B cell (primary cell): ENCODE data around the gene AUTS2. TPM values are rescaled to one million over a fixed set of nuclear protein-coding genes. Genes with fewer than 3 reads are reported as not detected.

ENCODE experiments used
- ATAC-seq: fragments of 200-7000 bp; cut with Tn5 transposase; one replicate; pipeline ENCODE4 v1.10.0; 2021; ENCODE audit warnings: low read depth, mild to moderate bottlenecking, moderate number of reproducible peaks, moderate library complexity
- CTCF ChIA-PET: fragments of 350-600 bp; sonication (Branson Sonifier 250); formaldehyde crosslinking; loops from one replicate; lab custom pipeline; 2021; ENCODE audit warnings: antibody characterized with exemption, inconsistent platforms; lab: Charles Lee
- POLR2A ChIA-PET: fragments of 350-600 bp; sonication (Branson Sonifier 250); formaldehyde crosslinking; loops from one replicate; lab custom pipeline; 2021; ENCODE audit warnings: antibody characterized with exemption; lab: Charles Lee
- DNase-seq: peaks from one replicate; pipeline ENCODE4 v3.0.0; 2013
- H2AFZ ChIP-seq: 2 replicates; pipeline ENCODE4 v1.6.1; 2012; ENCODE audit warnings: mild to moderate bottlenecking, low read depth, low read length; ENCODE audit not compliant: insufficient read depth, poor library complexity, severe bottlenecking
- H3K27ac ChIP-seq, 2 donors: 1 replicate in 1 of 2; 2 replicates in 1 of 2; pipeline ENCODE4 v1.5.1; 2012 to 2013; ENCODE audit warnings: low read length in 2 of 2, mild to moderate bottlenecking in 2 of 2, moderate library complexity in 1 of 2
- H3K27me3 ChIP-seq, 4 experiments: fragments of 200-600 bp in 1 of 4; sonication (generic) in 1 of 4; replicated peaks in 1 of 4; 1 replicate in 2 of 4; 2 replicates in 2 of 4; pipeline versions ENCODE4 v1.6.1 to v1.7.0; 2013 to 2016; ENCODE audit warnings: low read length in 3 of 4, mild to moderate bottlenecking in 2 of 4, mixed read lengths in 1 of 4, moderate library complexity in 1 of 4; ENCODE audit not compliant: insufficient read depth in 4 of 4, control insufficient read depth in 3 of 4; ENCODE audit errors: control extremely low read depth in 1 of 4
- H3K36me3 ChIP-seq, 2 experiments: replicated peaks in 1 of 2; 1 replicate in 1 of 2; 2 replicates in 1 of 2; pipeline versions ENCODE4 v1.6.1 to v1.7.1; 2013; ENCODE audit warnings: low read length in 1 of 2; ENCODE audit not compliant: insufficient read depth in 2 of 2, control insufficient read depth in 1 of 2; ENCODE audit errors: control extremely low read depth in 1 of 2, extremely low read depth in 1 of 2
- H3K4me1 ChIP-seq, 2 donors: fragments of 200-600 bp in 1 of 2; sonication (generic) in 1 of 2; 1 replicate in 1 of 2; 2 replicates in 1 of 2; pipeline versions ENCODE4 v1.5.1 to v1.6.1; 2013 to 2017; ENCODE audit warnings: low read length in 2 of 2; ENCODE audit not compliant: control insufficient read depth in 2 of 2, insufficient read depth in 2 of 2
- H3K4me2 ChIP-seq: replicated peaks from 2 replicates; pipeline ENCODE3; 2012; ENCODE audit warnings: mild to moderate bottlenecking, low read depth, low read length; ENCODE audit not compliant: poor library complexity, severe bottlenecking
- H3K4me3 ChIP-seq, 5 experiments: fragments of 200-600 bp in 1 of 5; sonication (generic) in 1 of 5; 1 replicate in 3 of 5; 2 replicates in 2 of 5; pipeline versions ENCODE4 v1.5.1 to v1.7.0; 2011 to 2016; ENCODE audit warnings: low read length in 4 of 5, mild to moderate bottlenecking in 4 of 5, low read depth in 2 of 5, control low read depth in 1 of 5, moderate library complexity in 1 of 5; ENCODE audit not compliant: insufficient read depth in 1 of 5; ENCODE audit errors: control extremely low read depth in 1 of 5, extremely low read depth in 1 of 5
- H3K79me2 ChIP-seq: fragments of 200-600 bp; sonication (generic); one replicate; pipeline ENCODE4 v1.6.0; 2016; ENCODE audit warnings: low read length; ENCODE audit not compliant: control insufficient read depth, insufficient read depth
- H3K9ac ChIP-seq: fragments of 200-600 bp; sonication (generic); 2 replicates; pipeline ENCODE4 v1.6.1; 2017; ENCODE audit warnings: mild to moderate bottlenecking, low read length, moderate library complexity
- H3K9me3 ChIP-seq, 3 donors: one replicate each; pipeline versions ENCODE4 v1.6.1 to v1.7.1; 2013; ENCODE audit warnings: low read length in 2 of 3; ENCODE audit not compliant: control insufficient read depth in 2 of 3, insufficient read depth in 1 of 3; ENCODE audit errors: control extremely low read depth in 1 of 3
- H4K20me1 ChIP-seq: 2 replicates; pipeline ENCODE4 v1.6.0; 2012; ENCODE audit warnings: mild to moderate bottlenecking, low read length; ENCODE audit not compliant: insufficient read depth, control insufficient read depth, poor library complexity, severe bottlenecking
- H3K27ac Mint-ChIP-seq: one replicate; pipeline ENCODE4 v1.8.0; 2021; ENCODE audit warnings: mixed read lengths
- H3K27me3 Mint-ChIP-seq: one replicate; pipeline ENCODE4 v1.8.0; 2021; ENCODE audit warnings: mixed read lengths
- H3K4me1 Mint-ChIP-seq: one replicate; pipeline ENCODE4 v1.8.0; 2021; ENCODE audit warnings: mixed read lengths
- H3K4me3 Mint-ChIP-seq: one replicate; pipeline ENCODE4 v1.8.0; 2021; ENCODE audit warnings: mixed read lengths
- H3K9me3 Mint-ChIP-seq: one replicate; pipeline ENCODE4 v1.8.0; 2022; ENCODE audit warnings: mixed read lengths; ENCODE audit not compliant: insufficient read depth
- CTCF ChIP-seq: fragments of 200-600 bp; IDR thresholded peaks from one replicate; pipeline ENCODE4 v1.8.0; 2022; ENCODE audit warnings: antibody characterized with exemption, mild to moderate bottlenecking
- EZH2 ChIP-seq: IDR thresholded peaks from 2 replicates; pipeline ENCODE4 v1.6.1; 2012; ENCODE audit warnings: borderline replicate concordance, low read depth, mild to moderate bottlenecking, moderate library complexity, low read length; ENCODE audit not compliant: insufficient read depth, poor library complexity, severe bottlenecking
- WGBS: methylation state at CpG from one replicate; pipeline ENCODE4 v1.1.5; 2013; ENCODE audit warnings: missing lambda C conversion rate; ENCODE audit not compliant: insufficient coverage; 5-methylcytosine and 5-hydroxymethylcytosine counted together
- intact Hi-C: fragments of 100-400 bp; cut with micrococcal nuclease; formaldehyde crosslinking; loops from one replicate; pipeline ENCODE4 v1.10.0; 2022
- polyA plus RNA-seq: library from polyadenylated mRNA; depleted of rRNA; stranded (reverse); fragments of >200 nt; gene quantifications from 2 replicates; pipeline ENCODE4 v1.2.3, GENCODE V29; 2012
- total RNA-seq, 2 donors: library from RNA; stranded (reverse); fragments of 120-200 nt in 1 of 2; gene quantifications; 1 replicate in 1 of 2; 2 replicates in 1 of 2; pipeline versions ENCODE4 v1.2.3 to v1.2.4, GENCODE V29; 2013 to 2022

Gene AUTS2
- total and polyA plus RNA-seq, 2 donors (not counting 1 experiment from before 2014, with no cell fraction given) = 22.3 to 35.0 TPM

DNA sequence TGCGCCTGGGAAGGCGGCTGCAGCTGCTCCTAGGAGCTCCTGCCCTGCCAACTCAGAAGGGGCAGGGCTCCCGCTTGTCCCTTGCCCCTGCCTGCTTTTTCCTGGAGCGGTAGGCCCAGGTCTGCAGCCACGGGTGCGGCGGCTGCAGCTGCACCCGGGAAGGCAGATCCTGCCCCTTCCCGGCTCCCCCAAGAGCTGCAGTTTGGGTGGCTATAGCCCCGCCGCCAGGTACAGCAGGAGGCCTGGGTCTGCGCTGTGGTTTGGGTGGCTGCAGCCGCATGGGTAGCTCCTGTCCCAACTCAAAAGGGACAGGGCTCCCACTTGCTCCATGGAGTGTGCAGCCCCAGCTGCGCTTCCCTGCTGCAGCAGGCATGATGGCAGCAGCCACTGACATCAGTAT lies 6.5 kb upstream of the AUTS2 start:
- CTCF ChIA-PET = no interaction called here
- intact Hi-C loops = loop anchor here (10.0 kb wide), 1 partner anchor 1103 kb away; no protein-coding TSS in a partner anchor
- Mint-ChIP-seq H3K27me3 (no peaks in the 10 kb centered on the region), H3K4me3 (no peak overlapping the region), H3K4me1 (peaks cover 8% of the 10 kb centered on the region), H3K27ac (no peak overlapping the region), H3K9me3 (no peaks in the 10 kb centered on the region)
- Histone ChIP-seq H3K79me2 (no peaks in the 10 kb centered on the region), H3K9ac (no peak overlapping the region), H2AFZ (no peak overlapping the region), H3K4me1 (peaks cover 0 to under 1% of the 10 kb centered on the region in 2 donors), H3K36me3 (no peaks in the 10 kb centered on the region), H4K20me1 (no peaks in the 10 kb centered on the region), H3K4me3 (no peak overlapping the region), H3K27ac (no peak overlapping the region), H3K27me3 (no peaks in the 10 kb centered on the region), H3K4me2 (no peak overlapping the region), H3K9me3 (peaks cover 0 to 13% (median 0%) of the 10 kb centered on the region in 3 donors)
- ATAC-seq (no peak), DNase-seq (no peak)
- POLR2A ChIA-PET = no interaction called here
- TF ChIP-seq CTCF (no peak), EZH2 (no peak)
- 90% methylated on average over 13 of the region's 14 CpGs for WGBS

GRCh38 chr7:69593511-69593910 lies 4.8 kb upstream of the AUTS2 start:
- Histone ChIP-seq H2AFZ (no peak overlapping the region), H3K4me2 (no peak overlapping the region), H3K9ac (no peak overlapping the region), H3K27ac (no peak overlapping the region), H3K36me3 (no peaks in the 10 kb centered on the region), H3K4me1 (peaks cover 0 to 8% of the 10 kb centered on the region in 2 donors), H3K79me2 (no peaks in the 10 kb centered on the region), H4K20me1 (no peaks in the 10 kb centered on the region), H3K9me3 (peaks cover 0 to 13% (median 0%) of the 10 kb centered on the region in 3 donors), H3K4me3 (no peak overlapping the region), H3K27me3 (no peaks in the 10 kb centered on the region)
- Mint-ChIP-seq H3K27me3 (no peaks in the 10 kb centered on the region), H3K27ac (no peak overlapping the region), H3K4me3 (no peak overlapping the region), H3K9me3 (no peaks in the 10 kb centered on the region), H3K4me1 (peaks cover 12% of the 10 kb centered on the region)
- intact Hi-C loops = loop anchor here (10.0 kb wide), 1 partner anchor 1101 kb away; no protein-coding TSS in a partner anchor
- POLR2A ChIA-PET = no interaction called here
- TF ChIP-seq CTCF (no peak), EZH2 (no peak)
- no peak for ATAC-seq
- no CpG with 5 or more reads among the region's 2 CpGs for WGBS
- DNase-seq = no peak
- CTCF ChIA-PET = interaction anchor here (0.7 kb wide), 1 partner anchor 344 kb away, joined by 3 read pairs; no protein-coding TSS in a partner anchor
